Activated naive CD8-positive, alpha-beta T cell (primary cell): ENCODE data around the gene NOL9.
"Not testable (repeated sequence)": the region's sequence is repeated elsewhere in the genome, so short reads cannot be mapped to it uniquely, and the experiment has no call there.

Experiments used
- H3K27ac Mint-ChIP-seq: one replicate; pipeline ENCODE4 v1.8.0; 2021; ENCODE audit warnings: mixed read lengths
- H3K27me3 Mint-ChIP-seq: one replicate; pipeline ENCODE4 v1.8.0; 2021; ENCODE audit warnings: mixed read lengths
- H3K36me3 Mint-ChIP-seq: one replicate; pipeline ENCODE4 v1.8.0; 2021; ENCODE audit warnings: mixed read lengths
- H3K4me1 Mint-ChIP-seq: one replicate; pipeline ENCODE4 v1.8.0; 2021; ENCODE audit warnings: low read depth, mixed read lengths
- H3K4me3 Mint-ChIP-seq: one replicate; pipeline ENCODE4 v1.8.0; 2021; ENCODE audit warnings: mild to moderate bottlenecking, mixed read lengths
- H3K9me3 Mint-ChIP-seq: one replicate; pipeline ENCODE4 v1.8.0; 2021; ENCODE audit warnings: low read depth, mixed read lengths

Gene NOL9

DNA sequence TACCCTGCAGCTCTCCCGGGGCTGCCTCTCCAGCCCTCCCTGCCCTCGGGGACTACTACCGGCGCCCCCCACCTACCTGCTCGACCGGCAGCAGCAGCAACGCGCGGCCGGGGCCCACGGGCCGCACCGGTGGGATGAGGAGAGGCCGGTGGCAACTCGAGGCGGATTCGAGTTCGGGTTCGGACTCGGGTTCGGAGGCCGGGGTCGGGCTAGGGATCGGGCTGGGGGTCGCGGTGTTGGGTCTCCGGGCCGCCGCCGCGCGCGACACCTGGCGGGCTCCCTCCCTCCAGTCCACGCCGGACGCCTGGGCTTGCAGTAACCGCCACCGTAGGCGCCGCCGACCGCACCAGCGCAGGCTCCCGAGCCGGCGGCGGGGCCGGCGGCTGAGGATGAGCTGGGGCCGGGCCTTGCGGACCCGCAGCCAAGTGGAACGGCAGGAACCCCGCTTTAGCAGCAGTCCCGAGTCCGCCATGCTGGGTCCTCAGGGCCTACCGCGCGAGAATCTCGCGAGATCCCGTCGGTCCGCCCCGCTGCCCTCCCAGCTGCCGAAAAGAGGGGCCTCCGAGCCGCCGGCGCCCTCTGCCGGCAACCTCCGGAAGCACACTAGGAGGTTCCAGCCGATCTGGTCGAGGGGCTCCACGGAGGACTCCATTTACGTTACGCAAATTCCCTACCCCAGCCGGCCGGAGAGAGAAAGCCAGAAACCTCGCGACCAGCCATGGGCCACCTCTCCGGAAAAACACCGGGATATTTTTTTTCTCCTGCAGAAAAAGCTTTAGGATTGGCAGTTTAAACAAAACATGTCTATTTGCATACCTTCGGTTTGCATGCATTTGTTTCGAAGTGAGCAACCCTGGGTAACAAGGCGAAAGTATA lies at the start of gene NOL9:
Gene NOL9 (minus strand): TSS at position 483 of the 876 bp plus-strand sequence. CDS start 11 bp downstream, at position 472.
- Mint-ChIP-seq H3K4me3 (peak within 1 kb of the TSS; percentile 85), H3K9me3 (no peaks in the 10 kb centered on the region), H3K4me1 (peaks cover 17% of the 10 kb centered on the region), H3K27ac (peak within 1 kb of the TSS; percentile 78), H3K36me3 (no peaks in the 10 kb centered on the region), H3K27me3 (no peaks in the 10 kb centered on the region)

DNA sequence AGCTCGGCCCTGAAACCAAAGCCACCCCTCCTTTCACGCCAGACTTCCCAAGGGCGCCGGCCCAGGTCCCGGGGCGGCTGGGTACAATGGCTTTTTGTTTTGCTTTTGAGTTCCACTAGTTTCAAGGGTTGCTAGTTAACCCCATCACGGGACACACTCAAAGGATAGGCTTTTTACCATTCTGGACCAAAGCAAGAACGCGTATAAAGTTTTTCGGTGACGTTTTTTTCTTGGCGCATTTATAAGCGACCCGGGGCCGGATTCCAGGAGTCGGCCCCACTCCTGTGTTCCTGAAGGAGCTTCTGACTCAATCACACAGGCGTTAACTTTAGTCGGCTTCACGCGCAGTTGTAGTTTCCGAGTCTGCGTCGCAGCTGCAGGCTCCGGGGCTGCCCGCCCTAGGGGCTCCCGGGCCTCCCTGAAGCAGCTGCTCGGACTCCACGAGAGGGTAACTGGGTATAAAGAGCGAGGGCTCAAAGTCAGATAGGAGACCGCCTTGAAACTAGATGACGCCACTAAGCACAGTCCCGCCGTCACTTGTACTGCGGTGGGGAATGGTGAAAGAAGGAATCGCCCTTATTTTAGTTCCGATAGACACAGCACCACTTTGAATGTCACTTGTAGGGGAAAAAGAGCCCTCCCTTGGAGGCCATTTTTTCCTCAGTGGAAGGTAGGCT lies 49.1 kb upstream of the NOL9 start:
- H3K27me3 Mint-ChIP-seq: no peaks in the 10 kb centered on the region
- H3K9me3 Mint-ChIP-seq: no peaks in the 10 kb centered on the region
- H3K4me3 Mint-ChIP-seq: peak overlapping the region; percentile 84
- peaks cover 28% of the 10 kb centered on the region for H3K4me1 Mint-ChIP-seq
- H3K27ac Mint-ChIP-seq: peak overlapping the region; percentile 98
- H3K36me3 Mint-ChIP-seq: peaks cover 4% of the 10 kb centered on the region

DNA sequence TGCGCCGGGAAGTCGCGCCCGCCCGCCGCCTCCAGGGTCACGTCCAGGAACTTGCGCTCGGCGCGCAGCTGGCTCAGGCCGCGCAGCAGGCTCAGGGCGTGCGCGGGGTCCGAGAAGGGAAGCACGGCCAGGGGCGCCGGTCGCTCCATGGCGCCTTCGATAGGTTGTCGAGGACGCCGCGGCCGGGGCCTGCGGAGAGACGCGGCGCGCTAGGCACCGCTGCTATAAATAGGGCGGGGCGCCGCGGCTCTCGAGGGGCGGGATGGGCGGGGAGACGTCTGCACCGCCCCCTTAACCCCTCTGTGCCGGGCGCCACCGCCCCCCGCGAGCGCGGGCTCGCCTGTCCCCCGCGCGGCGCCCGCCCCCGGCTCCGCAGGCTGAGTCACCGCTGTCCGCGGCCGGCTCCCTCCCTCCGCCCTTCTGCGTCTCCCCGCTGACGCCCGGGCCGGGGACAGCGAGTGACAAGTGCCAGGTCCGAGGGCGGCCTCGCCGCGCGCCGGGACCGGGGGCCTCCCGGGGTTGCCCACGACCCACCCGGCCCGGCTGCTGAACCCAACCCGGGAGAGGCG lies 48.4 kb upstream of the NOL9 start, which contains the start of gene KLHL21:
Gene KLHL21 (minus strand): TSS at position 201 of the 569 bp plus-strand sequence. CDS start 52 bp downstream, at position 149.
- Mint-ChIP-seq H3K27me3 (no peaks in the 10 kb centered on the region), H3K9me3 (no peaks in the 10 kb centered on the region), H3K27ac (peak within 1 kb of the TSS; percentile 98), H3K4me3 (peak within 1 kb of the TSS; percentile 100), H3K4me1 (peaks cover 30% of the 10 kb centered on the region), H3K36me3 (peaks cover 4% of the 10 kb centered on the region)

DNA sequence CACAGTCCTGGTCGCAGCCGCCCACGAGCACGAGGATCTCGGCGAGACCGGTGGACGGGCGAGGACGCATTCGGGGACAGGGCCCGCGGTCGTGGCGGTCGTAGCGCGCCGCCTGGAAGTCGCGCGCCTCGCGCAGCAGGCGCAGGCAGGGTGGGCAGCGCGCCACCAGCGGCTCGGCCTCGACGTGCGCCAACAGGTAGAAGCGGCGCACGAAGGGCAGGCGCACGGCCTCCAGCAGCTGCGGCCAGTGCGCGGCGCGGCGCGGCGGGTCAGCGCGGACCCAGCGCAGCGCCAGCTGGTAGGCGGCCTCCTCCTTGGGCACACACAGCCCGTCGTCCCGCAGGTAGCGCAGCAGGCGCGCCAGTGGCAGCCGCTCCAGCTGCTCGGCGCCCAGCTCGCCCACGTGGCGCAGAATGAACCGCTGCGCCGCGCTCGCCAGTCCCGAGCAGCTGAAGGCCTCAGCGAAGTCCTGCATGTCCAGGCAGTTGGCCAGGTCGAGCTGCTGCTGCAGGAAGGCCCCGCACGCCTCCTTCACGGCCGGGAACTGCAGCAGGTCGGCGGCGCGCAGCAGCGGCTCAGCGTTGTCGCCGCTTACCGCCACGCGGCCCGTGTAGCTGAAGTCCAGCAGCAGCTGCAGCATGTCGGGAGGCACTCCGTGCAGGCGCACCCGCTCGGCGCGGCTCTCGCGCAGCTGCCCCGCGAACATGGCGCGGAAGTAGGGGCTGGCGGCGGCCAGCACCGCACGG lies 47.8 kb upstream of the NOL9 start:
- Mint-ChIP-seq H3K36me3 (peaks cover 4% of the 10 kb centered on the region), H3K9me3 (no peaks in the 10 kb centered on the region), H3K4me3 (peak overlapping the region; percentile 100), H3K27ac (peak overlapping the region; percentile 98), H3K4me1 (peaks cover 35% of the 10 kb centered on the region), H3K27me3 (no peaks in the 10 kb centered on the region)

DNA sequence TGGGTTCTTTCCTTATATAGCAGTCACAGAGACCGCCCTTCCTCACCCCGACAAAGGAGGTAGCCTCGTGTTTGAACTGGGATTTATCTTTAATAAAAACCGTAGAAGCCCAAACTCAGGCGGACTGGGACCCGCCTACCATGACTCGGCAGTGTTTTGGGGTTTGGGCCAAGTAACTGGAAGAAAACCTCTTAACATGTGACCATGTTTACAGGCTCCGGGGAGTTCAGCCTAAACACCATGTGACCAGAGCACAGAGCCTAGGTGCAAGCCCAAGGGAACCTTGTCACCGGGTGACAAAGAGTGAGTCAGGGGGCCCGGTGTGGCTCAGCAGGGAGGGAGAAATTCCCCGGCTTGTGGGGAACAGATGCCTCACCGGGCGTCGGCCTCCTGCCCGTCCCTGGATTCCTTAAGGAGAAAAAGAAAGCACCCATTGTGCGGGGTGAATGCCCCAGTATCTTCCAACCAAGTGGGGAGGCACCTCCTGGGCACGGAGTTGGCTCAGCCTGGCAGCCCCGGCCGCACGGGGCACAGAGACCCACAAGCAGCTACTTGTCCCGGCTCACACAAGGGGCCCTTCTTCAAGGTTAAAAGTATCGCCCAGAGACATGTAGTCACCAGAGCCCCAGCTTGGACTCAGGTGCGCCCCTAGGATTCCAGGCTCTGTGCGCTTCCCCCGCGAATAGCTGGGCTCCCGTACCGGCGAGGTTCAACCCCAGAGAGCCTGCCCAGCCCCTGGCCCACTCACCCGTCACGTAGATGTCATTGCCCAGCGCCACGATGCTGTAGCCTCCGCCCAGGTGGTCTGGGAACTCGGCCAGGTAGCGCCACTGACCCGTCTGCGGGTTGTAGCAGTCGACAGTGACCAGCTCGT lies 47.0 kb upstream of the NOL9 start:
- peaks cover 4% of the 10 kb centered on the region for H3K36me3 Mint-ChIP-seq
- peak overlapping the region; percentile 98 for H3K27ac Mint-ChIP-seq
- peaks cover 43% of the 10 kb centered on the region for H3K4me1 Mint-ChIP-seq
- H3K4me3 Mint-ChIP-seq: peak overlapping the region; percentile 100
- H3K27me3 Mint-ChIP-seq: no peaks in the 10 kb centered on the region
- no peaks in the 10 kb centered on the region for H3K9me3 Mint-ChIP-seq

DNA sequence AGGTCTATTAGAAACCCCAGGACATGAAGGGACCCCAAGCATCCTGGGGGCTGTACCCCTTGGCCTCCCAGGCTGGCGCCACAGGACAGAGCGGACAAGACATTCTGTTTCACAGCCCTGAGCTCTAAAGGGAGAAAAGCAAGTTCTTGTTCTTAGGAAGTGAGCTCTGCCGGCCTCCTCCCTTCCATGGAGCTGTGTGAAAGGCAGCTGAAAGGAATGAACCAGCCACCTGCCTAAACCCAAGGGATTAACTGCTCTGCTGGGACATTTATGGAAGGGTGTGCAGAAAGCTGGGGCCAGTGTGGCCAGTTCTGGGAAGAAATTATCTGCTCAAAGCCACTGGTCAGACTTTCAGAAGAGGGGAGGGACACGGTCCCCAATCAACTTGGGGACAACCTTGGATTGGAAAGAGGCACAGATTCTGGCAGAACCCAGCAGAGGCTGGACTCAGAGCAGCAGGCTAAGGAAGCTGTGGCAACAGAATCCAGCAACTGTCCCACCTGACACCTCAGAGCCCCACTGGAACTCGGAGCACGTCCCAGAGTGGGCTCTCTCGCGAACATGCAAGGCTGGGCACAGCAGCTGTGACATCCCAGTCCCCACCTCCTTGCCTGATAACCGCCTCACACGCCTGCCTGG lies 46.2 kb upstream of the NOL9 start:
- Mint-ChIP-seq H3K9me3 (no peaks in the 10 kb centered on the region), H3K4me1 (peaks cover 50% of the 10 kb centered on the region), H3K27ac (peak overlapping the region; percentile 98), H3K4me3 (peak overlapping the region; percentile 100), H3K36me3 (peaks cover 4% of the 10 kb centered on the region), H3K27me3 (no peaks in the 10 kb centered on the region)

DNA sequence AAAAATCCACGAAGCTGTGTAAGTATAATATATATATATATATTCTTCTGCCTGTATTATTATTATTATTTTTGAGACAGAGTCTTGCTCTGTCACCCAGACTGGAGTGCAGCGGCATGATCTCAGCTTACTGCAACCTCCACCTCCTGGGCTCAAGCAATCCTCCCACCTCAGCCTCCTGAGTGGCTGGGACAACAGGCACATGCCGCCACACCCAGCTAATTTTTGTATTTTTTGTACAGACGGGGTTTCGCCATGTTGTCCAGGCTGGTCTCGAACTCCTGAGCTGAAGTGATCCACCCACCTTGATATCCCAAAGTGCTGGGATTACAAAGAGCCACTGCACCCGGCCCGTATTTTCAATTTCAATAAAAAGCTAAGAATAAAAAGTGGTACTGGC lies 45.7 kb upstream of the NOL9 start:
- Mint-ChIP-seq H3K4me3 (peak overlapping the region; percentile 100), H3K4me1 (peaks cover 51% of the 10 kb centered on the region), H3K27ac (peak overlapping the region; percentile 98)
- not testable (repeated sequence) for H3K36me3 Mint-ChIP-seq, H3K27me3 Mint-ChIP-seq, H3K9me3 Mint-ChIP-seq

DNA sequence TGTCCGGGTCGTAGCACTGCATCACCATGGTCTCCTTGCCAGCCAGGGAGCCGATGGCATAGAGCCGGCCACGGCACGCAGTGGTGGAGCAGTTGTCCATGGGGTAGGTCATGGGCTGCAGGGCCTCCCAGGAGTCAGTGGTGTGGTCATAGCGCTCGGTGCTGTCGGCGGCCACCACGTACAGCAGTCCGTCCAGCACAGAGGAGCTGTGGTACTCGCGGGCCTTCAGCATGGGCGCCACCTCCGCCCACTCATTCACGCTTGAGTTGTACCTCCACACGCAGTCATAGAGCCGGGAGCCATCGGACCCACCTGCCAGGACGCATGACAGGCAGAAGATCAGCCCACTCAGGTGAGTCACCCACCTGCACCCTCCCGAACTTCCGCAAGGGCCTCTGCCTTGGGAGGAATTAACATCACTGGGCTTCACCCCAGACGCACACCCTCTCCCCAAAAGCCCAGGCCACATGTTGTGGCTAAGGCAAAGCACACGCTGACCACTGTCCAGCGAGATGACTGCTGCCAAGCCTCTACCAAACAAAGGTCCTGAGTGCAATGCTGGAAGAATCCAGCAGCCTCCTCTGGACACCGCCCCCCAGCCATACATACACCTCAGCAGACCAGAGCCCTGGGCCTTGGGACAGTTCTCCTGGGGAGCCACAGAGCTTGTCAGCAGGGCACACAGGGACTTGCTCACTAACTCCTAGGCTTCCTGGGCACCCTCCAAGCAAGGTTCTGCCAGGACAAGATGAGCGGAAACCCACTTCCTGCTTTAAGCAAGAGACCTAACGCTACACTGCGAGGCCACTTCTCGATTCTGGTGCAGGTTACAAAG lies 45.0 kb upstream of the NOL9 start:
- peaks cover 4% of the 10 kb centered on the region for H3K36me3 Mint-ChIP-seq
- peak overlapping the region; percentile 98 for H3K27ac Mint-ChIP-seq
- H3K27me3 Mint-ChIP-seq: no peaks in the 10 kb centered on the region
- H3K9me3 Mint-ChIP-seq: no peaks in the 10 kb centered on the region
- H3K4me3 Mint-ChIP-seq: peak overlapping the region; percentile 100
- H3K4me1 Mint-ChIP-seq: peaks cover 51% of the 10 kb centered on the region

DNA sequence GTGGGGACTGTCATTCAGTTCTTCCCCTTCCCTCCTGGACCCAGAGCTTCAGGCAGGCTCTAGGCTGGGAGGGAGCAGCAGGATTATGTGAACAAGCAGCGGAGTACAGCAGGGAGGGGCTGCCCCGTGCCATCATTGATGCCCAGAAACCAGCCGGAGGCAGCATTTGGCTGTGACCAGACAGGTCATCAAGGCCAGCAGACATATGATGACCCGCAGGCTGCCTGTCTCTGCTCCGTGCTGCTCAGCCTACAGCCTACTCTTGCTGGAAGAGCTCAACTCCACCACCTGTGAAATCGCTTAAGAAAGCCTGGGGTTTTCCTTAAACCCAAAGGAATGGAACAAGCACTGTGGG lies 43.4 kb upstream of the NOL9 start:
- no peaks in the 10 kb centered on the region for H3K27me3 Mint-ChIP-seq
- H3K4me1 Mint-ChIP-seq: peaks cover 40% of the 10 kb centered on the region
- H3K9me3 Mint-ChIP-seq: no peaks in the 10 kb centered on the region
- H3K36me3 Mint-ChIP-seq: peaks cover 6% of the 10 kb centered on the region
- peak overlapping the region; percentile 100 for H3K4me3 Mint-ChIP-seq
- H3K27ac Mint-ChIP-seq: no peak overlapping the region

DNA sequence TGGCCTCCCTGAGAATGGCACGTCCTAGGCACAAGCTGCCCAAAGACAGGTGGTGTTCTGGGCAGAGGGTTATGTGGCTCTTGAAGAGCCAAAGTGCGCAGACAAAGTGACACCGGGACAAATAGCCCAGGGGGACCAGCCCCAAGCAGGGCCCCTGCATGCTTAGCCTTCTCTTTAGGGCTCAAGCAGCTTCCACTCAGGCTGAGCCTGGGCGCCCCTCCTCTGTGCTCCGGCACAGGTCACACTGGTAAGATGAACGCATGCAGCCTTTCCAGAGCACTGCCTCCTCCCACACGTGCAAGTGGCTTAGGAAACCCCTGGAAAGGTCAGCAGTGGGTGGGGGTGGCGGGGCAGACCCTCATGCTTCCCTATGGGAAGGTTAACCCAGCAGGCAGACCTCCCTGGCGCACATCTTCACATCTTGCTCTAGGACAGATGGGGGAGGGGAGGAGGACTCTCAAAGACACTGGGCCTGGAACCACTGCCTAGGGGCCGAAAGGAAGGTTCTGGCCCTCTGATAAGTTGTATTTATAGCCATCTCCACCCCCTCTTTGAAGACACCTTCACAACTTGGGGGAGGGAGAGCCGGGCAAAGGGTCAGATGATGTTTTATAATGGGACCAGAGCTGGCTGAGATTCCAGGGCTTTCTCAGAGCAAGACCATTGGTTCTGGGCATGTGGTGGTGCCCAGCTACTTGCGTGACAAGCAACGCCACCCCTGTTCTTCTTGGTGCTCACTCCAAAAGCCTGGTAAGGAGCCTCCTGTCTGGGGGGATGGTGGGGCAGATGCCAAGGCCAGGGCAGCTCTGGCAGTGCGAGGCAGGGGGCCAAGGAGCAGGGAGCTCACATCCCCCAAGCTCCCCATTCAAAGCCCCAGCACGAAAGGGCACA lies 42.8 kb upstream of the NOL9 start:
- peaks cover 6% of the 10 kb centered on the region for H3K36me3 Mint-ChIP-seq
- H3K27ac Mint-ChIP-seq: no peak overlapping the region
- H3K4me3 Mint-ChIP-seq: peak overlapping the region; percentile 52
- no peaks in the 10 kb centered on the region for H3K9me3 Mint-ChIP-seq
- H3K27me3 Mint-ChIP-seq: no peaks in the 10 kb centered on the region
- peaks cover 43% of the 10 kb centered on the region for H3K4me1 Mint-ChIP-seq

DNA sequence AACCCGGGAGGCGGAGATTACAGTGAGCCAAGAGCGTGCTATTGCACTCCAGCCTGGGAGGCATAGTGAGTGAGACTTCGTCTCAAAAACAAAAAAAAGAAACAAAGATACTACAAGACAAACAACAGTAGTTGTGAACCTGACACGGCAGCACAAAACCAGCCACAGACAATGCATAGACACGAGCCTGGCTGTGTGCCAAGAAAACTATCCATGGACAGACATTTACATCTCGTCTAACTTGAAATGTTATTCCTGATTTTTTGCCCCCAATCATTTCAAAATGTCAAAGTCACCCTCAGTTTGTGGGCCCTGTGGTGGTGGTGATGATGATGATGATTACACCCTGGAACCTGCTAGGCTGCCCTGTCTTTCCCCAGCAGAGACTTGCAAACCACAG lies 42.0 kb upstream of the NOL9 start:
- Mint-ChIP-seq H3K4me3 (peak overlapping the region; percentile 35), H3K27me3 (no peaks in the 10 kb centered on the region), H3K9me3 (no peaks in the 10 kb centered on the region), H3K4me1 (peaks cover 49% of the 10 kb centered on the region), H3K27ac (peak overlapping the region; percentile 64), H3K36me3 (peaks cover 6% of the 10 kb centered on the region)
